GM19372 (cell line): ENCODE measurements around the gene SARM1.

ENCODE experiments used
- ATAC-seq: cut with Tn5 transposase; IDR thresholded peaks from one replicate; pipeline ENCODE4 v1.9.1; 2021; ENCODE audit warnings: mild to moderate bottlenecking, low read depth, moderate library complexity; ENCODE audit not compliant: unreplicated experiment

Gene SARM1

DNA sequence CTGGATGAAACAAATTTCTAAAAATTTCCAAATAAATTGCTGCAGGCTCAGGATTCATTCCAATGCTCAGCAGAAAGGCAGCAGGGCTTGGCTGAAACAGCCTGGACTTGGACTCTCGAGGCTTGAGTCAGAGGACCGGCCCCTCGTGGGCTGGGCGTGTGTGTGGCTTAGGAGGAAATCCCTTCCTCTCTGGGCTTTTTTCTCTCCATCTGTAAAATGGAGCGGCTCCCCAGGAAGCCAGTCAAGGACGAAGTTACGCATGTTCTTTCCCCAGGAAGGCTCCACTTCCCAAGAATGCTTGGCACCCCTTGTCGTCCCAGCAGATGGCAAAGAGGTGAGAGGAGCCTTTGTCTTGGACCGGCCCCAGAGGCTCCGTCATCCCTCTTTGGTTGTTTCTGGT, 21.0 kb downstream of the SARM1 start:
- ATAC-seq, result no peak

DNA sequence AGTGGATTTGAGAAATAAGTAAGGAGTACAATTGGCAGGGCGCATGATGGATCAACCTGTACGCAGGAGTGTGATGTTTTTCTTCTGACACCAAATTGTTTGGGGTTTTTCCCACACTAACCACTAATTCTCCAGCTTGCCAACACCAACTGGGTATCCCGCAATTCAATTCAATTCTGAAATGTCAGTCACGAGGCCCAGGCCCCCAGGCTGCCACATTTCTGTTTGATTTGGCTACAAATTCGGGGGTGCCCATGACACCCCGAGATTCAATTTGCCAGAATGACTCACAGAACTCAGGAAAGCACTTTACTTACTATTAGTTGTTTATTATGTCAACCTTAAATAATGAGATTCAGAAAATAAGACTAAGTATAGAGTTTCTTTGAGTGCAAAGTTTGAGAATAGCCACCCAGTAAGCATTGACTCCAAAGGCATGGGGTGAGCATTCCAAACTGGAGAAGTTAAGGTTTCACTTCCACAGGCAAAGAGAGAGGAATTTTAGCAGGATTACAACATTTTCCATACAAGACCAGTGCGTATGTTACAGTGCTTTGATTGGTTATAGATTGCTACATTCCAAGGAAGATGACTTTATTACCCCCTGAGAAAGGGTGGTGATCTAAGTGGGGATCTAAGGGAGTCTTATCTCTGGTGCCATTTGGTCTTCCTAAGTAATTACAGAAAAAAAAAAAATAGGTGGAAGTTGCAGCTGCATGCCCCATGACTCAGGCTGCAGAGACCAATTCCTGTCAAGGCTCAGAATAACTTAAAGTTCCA, 23.0 kb downstream of the SARM1 start:
- no peak for ATAC-seq

DNA sequence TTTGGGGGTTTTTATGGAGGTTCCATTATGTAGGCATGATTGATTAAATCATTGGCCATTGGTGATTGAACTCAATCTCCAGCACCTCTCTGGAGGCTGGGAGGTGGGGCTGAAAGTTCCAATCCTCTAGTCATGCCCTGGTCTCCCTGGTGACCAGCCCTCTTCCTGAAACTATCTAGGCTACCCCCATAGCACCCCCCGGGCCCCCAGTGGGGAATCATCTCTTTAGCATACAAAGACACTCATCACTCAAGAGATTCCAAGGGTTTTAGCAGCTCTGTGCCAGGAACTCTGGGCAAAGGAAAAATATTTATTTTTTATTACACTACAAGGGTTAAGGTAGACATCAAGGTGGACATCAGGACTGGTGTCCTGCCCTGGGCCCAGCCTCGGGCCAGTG, 23.9 kb downstream of the SARM1 start:
- ATAC-seq, result no peak

DNA sequence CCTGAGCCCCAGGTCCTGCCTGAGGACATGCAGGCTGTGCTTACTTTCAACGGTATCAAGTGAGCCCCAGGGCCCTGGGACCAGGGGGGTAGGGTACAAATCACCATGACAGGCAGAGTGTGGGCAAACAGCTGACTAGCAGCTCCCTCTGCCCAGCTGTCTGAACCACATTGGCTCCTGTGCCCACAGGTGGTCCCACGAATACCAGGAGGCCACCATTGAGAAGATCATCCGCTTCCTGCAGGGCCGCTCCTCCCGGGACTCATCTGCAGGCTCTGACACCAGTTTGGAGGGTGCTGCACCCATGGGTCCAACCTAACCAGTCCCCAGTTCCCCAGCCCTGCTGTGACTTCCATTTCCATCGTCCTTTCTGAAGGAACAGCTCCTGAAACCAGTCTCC, 24.5 kb downstream of the SARM1 start:
- no peak for ATAC-seq

DNA sequence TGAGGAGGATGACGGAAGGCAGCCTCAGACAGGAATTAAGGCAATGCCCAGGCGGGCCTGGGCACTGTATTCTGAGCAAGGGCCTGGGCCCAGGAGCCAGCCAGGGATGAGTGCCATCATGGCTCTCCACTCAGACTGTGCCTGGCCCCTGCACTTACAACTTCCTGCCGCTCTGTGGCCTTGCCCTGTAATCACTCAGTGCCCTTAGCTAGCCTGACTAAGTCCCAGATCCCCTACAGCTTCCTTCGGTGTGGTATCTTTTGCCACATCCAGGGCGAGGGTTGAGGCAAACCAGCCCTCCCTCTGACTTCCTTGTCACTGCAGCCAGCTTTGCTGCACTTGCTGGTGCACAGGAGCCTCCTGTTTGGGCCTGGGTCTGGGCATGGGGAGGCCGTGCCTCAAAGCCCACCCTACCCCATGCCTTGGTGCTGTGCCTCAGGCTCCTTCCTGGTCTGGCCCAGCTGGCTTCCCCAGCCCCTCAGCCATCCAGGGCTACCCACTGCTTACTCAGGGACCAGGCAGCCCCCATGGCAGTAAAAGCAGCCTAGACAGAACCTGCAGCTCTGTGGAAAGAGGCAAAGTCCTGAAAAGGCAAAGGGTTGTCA, 25.2 kb downstream of the SARM1 start:
- no peak for ATAC-seq

DNA sequence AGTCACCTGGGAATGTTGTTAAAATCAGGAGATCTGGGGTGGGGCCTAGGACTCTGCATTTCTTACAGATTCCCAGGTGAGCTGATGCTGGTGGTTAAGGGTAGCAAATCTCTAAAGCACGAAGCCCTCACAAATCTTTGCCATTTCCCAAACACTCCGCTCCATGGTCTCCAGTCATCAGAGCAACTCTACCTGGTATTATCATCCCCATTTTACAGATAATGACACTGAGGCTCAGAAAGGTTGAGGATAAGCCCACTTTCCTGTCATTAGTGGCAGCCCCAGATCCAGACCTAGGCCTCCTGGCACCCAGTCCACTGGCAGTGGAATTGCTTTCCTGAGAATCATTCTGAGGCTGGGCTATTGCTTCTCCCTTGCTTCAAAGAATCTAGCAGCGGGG, 25.8 kb downstream of the SARM1 start:
- ATAC-seq, result no peak

DNA sequence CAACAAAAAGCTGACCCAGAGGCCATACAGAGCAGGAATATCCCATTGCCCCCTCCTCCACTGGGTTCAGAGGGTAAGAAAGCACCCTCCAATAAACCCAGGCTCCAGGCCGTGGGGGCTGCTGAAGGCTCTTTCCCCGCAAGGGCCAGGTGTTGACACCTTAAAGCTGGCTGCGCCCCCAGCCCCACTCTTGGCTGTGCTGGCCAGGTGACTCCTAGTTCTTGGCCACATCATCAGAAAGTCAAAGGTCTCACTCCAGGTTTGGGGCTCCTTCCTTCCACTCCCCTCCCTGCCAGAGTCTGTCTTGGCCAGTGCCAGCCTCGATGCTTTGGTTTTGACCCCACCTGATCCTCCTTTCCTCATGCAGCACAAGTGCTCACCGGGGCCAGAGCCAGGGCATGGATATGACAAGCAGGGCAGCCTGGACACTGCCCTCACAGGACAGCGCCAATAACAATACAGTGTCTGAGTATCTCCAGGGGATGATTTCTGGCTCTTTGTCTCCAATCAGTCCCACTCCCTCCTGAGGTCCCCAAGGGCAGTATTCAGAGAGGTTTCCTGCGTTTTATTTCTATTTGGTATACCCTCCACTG, 26.3 kb downstream of the SARM1 start:
- ATAC-seq, result no peak

DNA sequence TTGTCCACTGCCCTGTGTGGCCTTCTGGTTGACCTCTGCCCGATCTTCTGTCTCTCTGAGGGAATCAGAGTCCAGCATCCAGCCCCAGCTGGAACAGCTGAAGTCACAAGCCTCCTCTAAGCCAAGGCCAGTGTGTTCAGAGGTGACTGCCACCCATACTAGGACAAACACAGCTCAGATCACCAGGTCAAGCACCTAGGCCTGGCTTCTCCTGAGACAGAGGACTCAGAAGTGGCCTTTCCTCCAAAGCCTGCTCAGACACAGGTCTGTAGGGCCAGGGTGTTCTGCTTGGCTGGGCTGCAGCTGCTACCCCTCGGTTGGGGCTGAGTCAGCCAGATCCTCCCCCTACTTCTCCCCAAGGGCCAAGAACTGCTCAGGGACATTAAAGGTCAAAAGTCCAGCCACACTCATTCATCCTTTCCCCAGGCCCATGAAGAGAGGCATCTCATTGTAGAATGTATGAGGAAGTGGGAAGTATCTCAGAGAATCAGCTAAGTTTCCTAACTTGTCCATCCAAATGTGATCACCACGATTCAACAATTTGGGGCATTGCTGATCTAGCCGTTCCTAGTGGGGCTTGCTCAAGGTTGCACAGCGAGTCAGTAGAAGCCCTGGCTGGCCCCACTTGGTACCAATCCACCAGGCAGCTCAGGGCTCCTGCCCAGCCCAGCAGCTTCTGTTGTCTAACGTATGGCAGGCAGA, 26.9 kb downstream of the SARM1 start:
- no peak for ATAC-seq

DNA sequence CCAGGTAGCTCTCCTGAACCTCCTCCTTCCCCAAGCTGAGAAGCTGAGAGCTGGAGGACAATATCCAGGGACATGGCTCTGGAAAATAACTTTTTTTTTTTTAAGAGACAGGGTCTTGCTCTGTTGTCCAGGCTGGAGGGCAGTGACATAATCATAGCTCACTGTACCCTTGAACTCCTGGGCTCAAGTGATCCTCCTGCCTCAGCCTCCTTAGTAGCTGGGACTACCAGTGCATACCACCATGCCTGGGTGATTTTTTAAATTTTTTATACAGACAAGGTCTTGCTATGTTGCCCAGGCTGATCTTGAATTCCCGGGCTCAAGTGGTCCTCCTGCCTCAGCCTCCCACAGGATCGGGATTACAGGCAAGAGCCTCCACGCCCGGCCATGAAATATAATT, 28.3 kb downstream of the SARM1 start:
- no peak for ATAC-seq

DNA sequence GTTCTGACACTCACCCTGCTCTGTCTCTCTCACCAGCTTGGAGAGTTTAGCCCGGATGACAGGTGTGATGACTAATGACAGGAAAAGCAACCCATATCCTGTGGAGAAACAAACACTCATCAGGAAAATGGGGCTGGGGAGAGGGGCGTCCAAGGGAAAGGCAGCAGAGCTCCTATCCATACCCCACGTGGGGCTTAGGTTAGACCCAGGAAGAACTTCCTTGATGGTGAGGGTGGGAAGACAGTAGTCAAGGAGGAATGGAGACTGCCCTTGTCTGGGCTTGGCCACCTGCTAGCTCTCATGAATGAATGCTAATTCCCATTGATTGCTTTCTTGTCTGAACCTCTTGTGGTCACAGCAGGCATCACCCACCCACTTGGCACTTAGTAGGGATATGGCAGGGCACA, 30.7 kb downstream of the SARM1 start:
- ATAC-seq, result no peak

DNA sequence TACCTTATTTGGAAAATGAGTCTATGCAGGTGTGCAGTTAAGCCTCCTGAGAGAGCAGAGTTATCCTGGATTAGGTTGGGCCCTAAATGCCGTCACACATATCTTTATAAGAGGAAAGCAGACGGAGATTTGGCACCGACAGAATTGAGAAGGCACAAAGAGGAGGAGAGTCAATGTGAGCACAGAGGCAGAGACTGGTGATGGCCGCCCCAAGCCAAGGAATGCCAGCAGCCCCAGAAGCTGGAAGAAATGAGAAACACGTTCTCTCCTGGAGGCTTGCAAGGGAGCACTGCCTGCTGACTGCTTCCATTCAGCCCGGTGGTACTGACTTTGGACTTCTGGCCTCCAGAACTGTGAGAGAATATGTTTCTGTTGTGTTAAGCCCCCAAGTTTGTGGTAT, 31.4 kb downstream of the SARM1 start:
- no peak for ATAC-seq

DNA sequence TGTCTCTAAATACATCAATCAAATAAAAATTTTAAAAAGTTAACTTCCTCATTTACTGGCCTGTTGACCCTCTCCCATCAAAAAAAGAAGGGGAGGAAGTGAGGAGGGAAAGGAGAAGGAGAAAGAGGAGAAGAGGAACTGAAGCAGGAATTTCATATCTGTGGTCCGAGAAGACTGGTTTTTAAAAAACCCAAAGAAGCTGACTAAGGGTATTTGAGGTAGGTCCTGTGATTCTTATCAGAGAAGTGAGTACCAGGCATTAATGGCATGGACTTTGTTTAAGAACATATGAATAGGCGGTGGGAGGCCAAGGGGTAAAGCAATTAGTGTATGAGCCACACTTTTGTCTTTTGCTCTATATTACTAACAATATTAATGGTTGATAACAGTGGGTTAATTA, 32.5 kb downstream of the SARM1 start:
- no peak for ATAC-seq

DNA sequence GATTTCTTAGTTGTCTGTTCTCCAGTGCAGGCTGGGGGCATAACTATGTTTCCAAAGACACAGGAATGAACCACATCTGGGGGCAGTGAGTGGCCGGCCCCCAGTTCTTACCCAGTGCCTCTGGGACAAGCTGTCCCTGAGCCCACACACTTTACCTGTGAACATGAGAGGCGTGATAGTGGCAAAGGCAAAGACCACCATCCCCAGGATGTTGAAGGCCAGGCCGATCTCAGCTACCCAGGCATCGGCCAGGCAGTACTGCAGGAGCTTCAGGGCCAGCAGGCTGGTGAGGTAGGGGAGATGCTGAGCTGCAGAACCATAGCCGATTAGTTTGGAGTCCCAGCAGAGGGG, 32.9 kb downstream of the SARM1 start:
- ATAC-seq, result no peak

DNA sequence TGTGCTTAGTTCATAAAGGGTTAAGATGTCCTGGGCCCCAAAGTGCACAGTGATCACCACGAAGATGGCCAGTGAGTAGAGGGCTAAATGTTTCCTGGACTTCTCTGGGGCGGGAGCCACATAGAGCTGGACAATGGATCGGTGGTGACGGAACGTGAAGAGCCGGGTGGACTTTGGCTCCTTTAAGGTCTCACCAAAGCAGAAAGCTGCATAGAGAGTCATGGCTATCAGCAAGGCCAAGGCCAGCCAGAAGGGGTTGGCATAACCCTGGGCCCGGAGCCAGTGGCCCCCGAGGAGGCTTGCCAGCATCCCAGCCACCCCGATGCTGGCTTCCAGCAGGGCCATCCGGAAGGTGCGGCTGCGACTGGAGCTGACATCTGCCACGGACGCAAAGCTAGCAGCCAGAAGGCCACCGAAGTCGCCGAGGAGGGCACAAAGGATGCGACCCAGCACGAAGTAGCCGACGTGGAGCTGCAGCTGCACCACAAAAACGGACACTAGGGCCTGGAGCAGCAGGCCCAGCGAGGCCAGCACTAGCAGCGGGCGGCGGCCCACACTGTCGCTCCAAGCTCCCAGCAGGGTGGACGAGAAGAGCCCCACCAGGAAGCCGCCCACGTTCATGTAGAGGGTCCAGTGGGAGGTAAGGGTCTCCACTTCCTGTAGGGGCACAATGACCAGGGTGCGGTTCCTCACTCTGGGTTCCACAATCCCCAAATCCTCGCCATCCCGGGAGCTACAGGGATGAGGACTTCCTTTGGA, 33.5 kb downstream of the SARM1 start:
- ATAC-seq, result no peak

DNA sequence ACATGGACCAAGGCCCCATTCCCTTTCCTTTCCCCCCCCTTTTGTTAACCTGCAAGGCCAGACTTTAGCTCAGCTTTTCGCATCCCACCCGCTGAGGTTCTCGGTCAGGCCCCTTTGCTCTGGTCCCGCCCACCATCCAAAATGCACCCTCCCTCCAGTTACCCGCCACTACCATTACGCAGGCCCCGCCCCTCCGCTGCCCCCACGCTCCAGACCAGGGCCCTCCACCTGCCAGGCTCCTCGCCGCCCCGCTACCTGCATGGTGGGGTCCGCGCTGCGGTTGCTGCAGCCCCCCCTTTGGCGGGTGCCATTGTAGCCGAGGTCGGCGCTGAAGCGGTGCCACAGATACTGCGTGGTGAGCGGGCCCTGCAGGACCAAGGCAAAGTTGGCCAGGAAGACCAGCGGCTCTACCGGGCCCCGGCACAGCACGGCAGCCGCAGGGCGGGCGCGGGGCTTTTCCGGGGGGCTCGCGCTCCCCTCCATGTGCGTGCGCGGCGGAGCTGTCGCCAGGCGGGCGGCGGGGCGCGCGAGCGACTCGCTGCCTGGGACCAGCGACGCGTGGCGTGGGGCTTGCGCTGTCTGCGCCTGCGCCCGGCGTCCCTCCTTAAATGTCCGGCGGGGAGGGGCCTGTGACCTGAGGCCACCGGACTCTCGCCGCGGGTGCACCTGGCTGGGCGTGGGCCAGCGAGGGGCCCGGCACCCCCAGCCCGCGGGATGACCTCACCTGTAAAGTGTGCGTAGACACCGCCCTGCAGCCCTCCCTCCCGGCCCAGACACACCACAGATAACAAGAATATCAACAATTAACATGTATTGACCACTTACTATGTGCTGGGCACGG, 34.4 kb downstream of the SARM1 start, which contains the start of gene SLC46A1:
Gene SLC46A1 (minus strand): TSS at position 581 of the 841 bp plus-strand sequence. CDS start 98 bp downstream, at position 483.
- ATAC-seq, result peak; percentile 69

DNA sequence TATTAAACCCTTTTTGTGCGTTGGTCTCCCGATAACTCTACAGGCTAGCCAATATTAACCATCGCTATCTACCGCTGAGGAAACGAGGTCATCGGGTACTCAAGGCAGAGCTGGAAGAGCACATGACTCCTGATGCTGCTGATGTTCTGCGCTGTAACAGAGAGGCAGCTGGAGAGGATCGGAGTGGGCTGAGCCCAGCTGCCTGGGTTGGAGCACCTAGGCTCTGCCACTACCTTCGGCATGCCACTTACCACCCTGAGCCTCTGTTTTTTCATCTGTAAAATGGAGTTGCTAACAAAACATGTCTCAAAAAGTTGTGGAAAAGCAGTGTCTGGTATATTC, 35.0 kb downstream of the SARM1 start:
- peak; percentile 10 for ATAC-seq

DNA sequence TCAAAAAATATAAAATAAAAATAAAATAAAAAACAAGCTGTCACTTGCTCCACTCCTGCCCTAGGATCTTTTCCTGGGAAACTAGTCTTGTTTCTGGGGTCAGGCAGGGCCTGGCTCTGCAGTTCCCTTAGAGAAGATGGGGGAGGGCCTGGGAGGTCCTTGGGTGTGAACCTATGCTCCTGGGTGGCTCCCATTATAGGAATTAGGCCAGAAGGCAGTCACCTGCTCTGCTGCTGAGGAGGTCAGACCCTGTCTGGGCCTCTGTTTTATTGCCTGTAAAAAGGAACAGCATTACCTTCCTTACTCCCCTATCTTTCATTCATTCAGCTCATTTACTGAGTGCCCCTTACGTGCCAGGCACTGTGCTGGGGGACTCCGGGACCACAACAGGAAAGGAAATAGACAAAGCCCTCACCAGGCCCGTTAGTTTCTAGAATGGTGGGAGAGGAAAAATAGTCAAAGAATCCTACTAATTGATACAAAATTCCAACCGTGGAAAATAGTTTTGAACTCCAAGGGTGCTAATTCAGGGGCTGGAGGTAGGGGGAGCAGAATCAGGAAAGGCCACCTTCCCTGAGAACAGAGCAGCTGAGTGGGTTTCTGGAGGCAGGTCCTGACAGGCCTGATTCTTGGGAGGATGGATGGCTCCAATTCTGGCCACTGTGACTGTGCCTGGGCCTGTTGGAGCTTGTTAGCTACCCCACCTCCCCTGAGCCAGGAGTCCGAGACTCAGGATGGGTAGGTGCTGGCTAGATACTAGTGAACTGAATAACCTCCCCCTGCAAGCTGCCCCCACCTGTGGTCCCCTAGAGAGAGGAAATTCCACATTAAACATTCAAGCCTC, 35.9 kb downstream of the SARM1 start:
- ATAC-seq, result no peak

DNA sequence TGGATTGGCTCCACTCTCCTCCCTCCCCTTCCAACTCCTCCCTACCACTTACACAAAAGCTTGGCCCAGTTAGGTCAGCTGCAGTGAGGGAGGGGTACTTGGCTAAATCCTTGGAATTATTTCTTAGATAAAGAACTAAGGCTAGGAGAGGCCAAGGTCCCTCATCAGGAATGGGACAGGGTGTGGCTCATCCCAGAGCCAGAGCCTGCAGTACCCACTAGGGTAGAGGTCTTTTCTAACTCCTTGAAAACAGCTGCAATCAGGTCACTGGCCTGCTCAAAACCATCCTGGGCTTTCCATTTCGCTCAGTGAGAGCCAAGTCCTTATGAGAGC, 36.4 kb downstream of the SARM1 start:
- no peak for ATAC-seq

DNA sequence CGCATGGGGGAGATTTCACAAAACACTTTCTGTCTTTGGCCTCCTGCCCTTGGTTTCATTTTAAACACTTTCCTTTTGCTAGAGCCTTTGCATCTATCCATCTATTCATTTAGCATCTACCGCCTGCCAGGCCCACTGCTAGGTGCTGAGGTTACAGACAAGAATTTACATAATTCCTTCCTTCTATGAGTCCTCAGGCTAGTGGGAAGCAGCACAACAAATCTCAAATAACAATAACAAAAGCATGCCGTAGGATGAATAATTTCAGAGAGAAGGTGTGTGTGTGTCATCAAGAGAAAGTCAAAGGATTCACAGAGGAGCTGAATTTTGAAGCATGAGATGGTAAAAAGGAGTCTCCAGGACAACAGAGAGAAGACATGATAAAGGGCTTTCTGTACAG, 40.6 kb downstream of the SARM1 start:
- ATAC-seq, result no peak
